CD4-positive, alpha-beta T cell treated with Interleukin-12 subunit alpha and Interleukin-12 subunit beta, for 1 hour (primary cell): ENCODE results near the gene CYP4F3.
"Not testable (repeated sequence)": the region's sequence is repeated elsewhere in the genome, so short reads cannot be mapped to it uniquely, and the experiment has no call there.

Source experiments
- DNase-seq: peaks from one replicate; pipeline ENCODE4 v3.0.0-alpha.2; 2020

CYP4F3 gene

GRCh38 chr19:15633082-15633835 is 7.4 kb upstream of the CYP4F3 start:
- DNase-seq = no peak

GRCh38 chr19:15634105-15634504 is 6.6 kb upstream of the CYP4F3 start:
- DNase-seq = no peak

GRCh38 chr19:15635016-15635805 is 5.5 kb upstream of the CYP4F3 start:
- DNase-seq = no peak

GRCh38 chr19:15636026-15636425 is 4.7 kb upstream of the CYP4F3 start:
- no peak for DNase-seq

- DNase-seq = no peak
These were observed 1.1 kb upstream of the CYP4F3 start for GRCh38 chr19:15639596-15639995.

- no peak for DNase-seq
These were observed 354 bp downstream of the CYP4F3 start for GRCh38 chr19:15640904-15641597.

- no peak for DNase-seq
These were observed 1.3 kb downstream of the CYP4F3 start for GRCh38 chr19:15641901-15642491.

GRCh38 chr19:15642807-15643206 is 2.1 kb downstream of the CYP4F3 start:
- DNase-seq = no peak

GRCh38 chr19:15643387-15643786 is 2.7 kb downstream of the CYP4F3 start:
- no peak for DNase-seq

GRCh38 chr19:15644066-15644741 is 3.5 kb downstream of the CYP4F3 start:
- no peak for DNase-seq

GRCh38 chr19:15644816-15645215 is 4.1 kb downstream of the CYP4F3 start:
- DNase-seq = no peak

GRCh38 chr19:15649526-15649925 is 8.8 kb downstream of the CYP4F3 start:
- DNase-seq = no peak

GRCh38 chr19:15650123-15650522 is 9.4 kb downstream of the CYP4F3 start:
- DNase-seq = not testable (repeated sequence)

- DNase-seq = no peak
These were observed 11.1 kb downstream of the CYP4F3 start for GRCh38 chr19:15651791-15652190.

GRCh38 chr19:15652559-15653278 is 12.0 kb downstream of the CYP4F3 start:
- DNase-seq = no peak

- DNase-seq = no peak
These were observed 15.8 kb downstream of the CYP4F3 start for GRCh38 chr19:15656467-15656866.

- DNase-seq = no peak
These were observed 22.6 kb downstream of the CYP4F3 start for GRCh38 chr19:15663247-15663646.

GRCh38 chr19:15666186-15666585 is 25.5 kb downstream of the CYP4F3 start:
- no peak for DNase-seq

- DNase-seq = no peak
These were observed 26.2 kb downstream of the CYP4F3 start for GRCh38 chr19:15666883-15667282.

- DNase-seq = no peak
These were observed 28.7 kb downstream of the CYP4F3 start for GRCh38 chr19:15669440-15669839.

- no peak for DNase-seq
These were observed 29.2 kb downstream of the CYP4F3 start for GRCh38 chr19:15669891-15670290.

- DNase-seq = no peak
These were observed 30.6 kb downstream of the CYP4F3 start for GRCh38 chr19:15671237-15671821.
